Keratinocyte (primary cell): Measurements from ENCODE around the gene ICAM2.

Experiments
- EZH2 ChIP-seq: IDR thresholded peaks from one replicate; pipeline ENCODE4 v1.6.1; 2012; ENCODE audit warnings: inconsistent platforms, mild to moderate bottlenecking, low read length, moderate library complexity
- TF ChIP-seq, protein P1 (sequence below), 3 experiments: IDR thresholded peaks in 1 of 3; conservative IDR thresholded peaks in 1 of 3; optimal IDR thresholded peaks in 1 of 3; 2 replicates in 2 of 3; 3 replicates in 1 of 3; pipeline versions ENCODE3 to v1.5.1; 2011; ENCODE audit warnings: low read length in 3 of 3, mild to moderate bottlenecking in 3 of 3, moderate library complexity in 2 of 3, control low read depth in 1 of 3, inconsistent platforms in 1 of 3; ENCODE audit not compliant: insufficient read depth in 2 of 3; ENCODE audit errors: extremely low read depth in 1 of 3

DNA sequence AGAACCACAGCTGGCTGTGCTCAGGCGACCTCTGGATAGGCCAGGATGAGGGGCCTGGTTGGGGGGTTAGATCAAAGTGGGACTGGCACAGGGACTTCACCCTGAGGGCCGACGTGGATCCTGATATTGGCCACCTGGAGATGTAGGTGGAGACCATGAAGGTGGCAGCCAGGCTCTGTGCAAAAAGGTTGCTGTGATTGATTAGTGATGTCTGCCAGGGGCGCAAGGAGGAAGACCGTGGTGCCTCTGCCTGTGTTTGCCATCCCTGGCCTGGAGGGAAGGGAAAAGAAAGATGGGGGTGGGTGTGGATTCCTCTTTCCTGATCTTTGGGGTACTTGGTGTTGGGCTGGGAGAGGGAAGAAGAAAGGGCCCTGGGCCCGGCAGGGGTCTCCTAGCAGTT is 47.2 kb downstream of the ICAM2 start:
- TF ChIP-seq, protein P1, sequence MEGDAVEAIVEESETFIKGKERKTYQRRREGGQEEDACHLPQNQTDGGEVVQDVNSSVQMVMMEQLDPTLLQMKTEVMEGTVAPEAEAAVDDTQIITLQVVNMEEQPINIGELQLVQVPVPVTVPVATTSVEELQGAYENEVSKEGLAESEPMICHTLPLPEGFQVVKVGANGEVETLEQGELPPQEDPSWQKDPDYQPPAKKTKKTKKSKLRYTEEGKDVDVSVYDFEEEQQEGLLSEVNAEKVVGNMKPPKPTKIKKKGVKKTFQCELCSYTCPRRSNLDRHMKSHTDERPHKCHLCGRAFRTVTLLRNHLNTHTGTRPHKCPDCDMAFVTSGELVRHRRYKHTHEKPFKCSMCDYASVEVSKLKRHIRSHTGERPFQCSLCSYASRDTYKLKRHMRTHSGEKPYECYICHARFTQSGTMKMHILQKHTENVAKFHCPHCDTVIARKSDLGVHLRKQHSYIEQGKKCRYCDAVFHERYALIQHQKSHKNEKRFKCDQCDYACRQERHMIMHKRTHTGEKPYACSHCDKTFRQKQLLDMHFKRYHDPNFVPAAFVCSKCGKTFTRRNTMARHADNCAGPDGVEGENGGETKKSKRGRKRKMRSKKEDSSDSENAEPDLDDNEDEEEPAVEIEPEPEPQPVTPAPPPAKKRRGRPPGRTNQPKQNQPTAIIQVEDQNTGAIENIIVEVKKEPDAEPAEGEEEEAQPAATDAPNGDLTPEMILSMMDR (optimal IDR thresholded peaks at IDR 0.05 in 1 of 3, IDR thresholded peaks at IDR 0.05 in 1 of 3, conservative IDR thresholded peaks at IDR 0.05 in 1 of 3; ENCODE audit: extremely low read depth in 1 of 3, insufficient read depth in 2 of 3, low read length in 3 of 3): no peak
- TF ChIP-seq EZH2: no peak
